OCI-LY3 (cell line): ENCODE results near the gene SLC66A2.

ENCODE experiments used
- EZH2phosphoT487 ChIP-seq: fragments of 200-600 bp; shearing (Covaris generic); IDR thresholded peaks from 2 replicates; pipeline ENCODE4 v1.6.1; 2018; ENCODE audit warnings: antibody characterized with exemption, mixed run types, low read depth
- TF ChIP-seq, protein P1 (sequence below): fragments of 200-600, 300-600 bp; sonication (generic); IDR thresholded peaks from 2 replicates; pipeline ENCODE4 v1.5.1; 2014; ENCODE audit warnings: antibody characterized with exemption, low read length, low read depth

DNA sequence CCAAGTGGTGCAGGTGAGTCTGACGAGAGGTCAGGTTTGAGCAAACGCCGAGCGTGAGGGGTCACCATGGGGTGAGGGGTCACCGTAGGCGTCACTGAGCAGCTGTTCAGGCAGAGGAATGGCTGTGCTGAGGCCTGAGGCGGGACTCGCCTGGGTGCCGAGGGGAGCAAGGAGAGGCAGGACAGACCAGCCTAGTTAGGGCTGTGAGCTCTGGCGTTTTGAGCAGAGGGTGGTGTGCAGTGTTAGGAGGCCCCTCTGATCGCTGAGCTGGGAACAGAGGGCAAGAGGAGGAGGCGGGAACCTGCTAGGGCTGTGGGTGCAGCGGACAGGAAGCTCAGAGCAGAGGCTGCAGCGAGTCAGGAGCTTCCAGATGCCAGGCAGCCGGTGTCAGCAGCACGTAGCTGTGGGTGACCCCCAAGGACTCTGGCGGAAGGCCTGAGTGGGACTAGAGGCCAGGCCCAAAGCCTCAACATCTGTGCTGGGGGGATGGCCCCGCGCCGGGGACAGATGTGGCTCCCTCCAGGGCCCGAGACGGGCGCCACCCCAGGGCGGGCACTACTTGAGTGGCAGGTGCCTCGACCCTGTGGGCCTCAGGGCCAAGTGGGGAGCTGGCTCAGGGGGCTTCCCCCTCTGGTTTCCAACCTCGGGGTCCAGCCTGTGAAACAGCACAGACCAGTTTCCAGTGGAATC, 98.0 kb downstream of the SLC66A2 start:
- TF ChIP-seq, protein P1, sequence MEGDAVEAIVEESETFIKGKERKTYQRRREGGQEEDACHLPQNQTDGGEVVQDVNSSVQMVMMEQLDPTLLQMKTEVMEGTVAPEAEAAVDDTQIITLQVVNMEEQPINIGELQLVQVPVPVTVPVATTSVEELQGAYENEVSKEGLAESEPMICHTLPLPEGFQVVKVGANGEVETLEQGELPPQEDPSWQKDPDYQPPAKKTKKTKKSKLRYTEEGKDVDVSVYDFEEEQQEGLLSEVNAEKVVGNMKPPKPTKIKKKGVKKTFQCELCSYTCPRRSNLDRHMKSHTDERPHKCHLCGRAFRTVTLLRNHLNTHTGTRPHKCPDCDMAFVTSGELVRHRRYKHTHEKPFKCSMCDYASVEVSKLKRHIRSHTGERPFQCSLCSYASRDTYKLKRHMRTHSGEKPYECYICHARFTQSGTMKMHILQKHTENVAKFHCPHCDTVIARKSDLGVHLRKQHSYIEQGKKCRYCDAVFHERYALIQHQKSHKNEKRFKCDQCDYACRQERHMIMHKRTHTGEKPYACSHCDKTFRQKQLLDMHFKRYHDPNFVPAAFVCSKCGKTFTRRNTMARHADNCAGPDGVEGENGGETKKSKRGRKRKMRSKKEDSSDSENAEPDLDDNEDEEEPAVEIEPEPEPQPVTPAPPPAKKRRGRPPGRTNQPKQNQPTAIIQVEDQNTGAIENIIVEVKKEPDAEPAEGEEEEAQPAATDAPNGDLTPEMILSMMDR, result no peak
- no peak for TF ChIP-seq EZH2phosphoT487
